H1 (cell line): Measurements from ENCODE around the gene TMUB2.

ENCODE experiments used
- ASH2L ChIP-seq: fragments of 200-600, 300-600 bp; sonication (generic); IDR thresholded peaks from one replicate; pipeline ENCODE4 v1.7.1; 2017; ENCODE audit warnings: low read length
- EGR1 ChIP-seq: IDR thresholded peaks from 2 replicates; pipeline ENCODE4 v1.6.1; 2011; ENCODE audit warnings: low read depth, low read length, borderline replicate concordance
- EP300 ChIP-seq, 2 experiments: IDR thresholded peaks; 1 replicate in 1 of 2; 2 replicates in 1 of 2; pipeline ENCODE4 v1.6.1; 2011 to 2012; ENCODE audit warnings: low read depth in 2 of 2, low read length in 2 of 2, mild to moderate bottlenecking in 2 of 2, borderline replicate concordance in 1 of 2, inconsistent platforms in 1 of 2, moderate library complexity in 1 of 2
- EZH2 ChIP-seq: fragments of 200-600 bp; sonication (generic); IDR thresholded peaks from 2 replicates; pipeline ENCODE4 v1.7.1; 2012; ENCODE audit warnings: low read depth, mild to moderate bottlenecking, moderate library complexity, low read length, inconsistent platforms; ENCODE audit not compliant: severe bottlenecking
- POLR2A ChIP-seq, 2 experiments: IDR thresholded peaks; 1 replicate in 1 of 2; 2 replicates in 1 of 2; pipeline ENCODE4 v1.6.1; 2011; ENCODE audit warnings: low read depth in 2 of 2, low read length in 2 of 2, mild to moderate bottlenecking in 2 of 2; ENCODE audit errors: control extremely low read depth in 1 of 2
- RNF2 ChIP-seq: fragments of 200-900, 300-1000 bp; sonication (generic); IDR thresholded peaks from 2 replicates; pipeline ENCODE4 v1.7.1; 2016; ENCODE audit warnings: borderline replicate concordance, low read depth, mild to moderate bottlenecking, antibody characterized with exemption, low read length; ENCODE audit not compliant: poor library complexity, severe bottlenecking; ENCODE audit errors: missing control alignments
- SP2 ChIP-seq: IDR thresholded peaks from 2 replicates; pipeline ENCODE4 v1.6.1; 2012; ENCODE audit warnings: mild to moderate bottlenecking, low read length, inconsistent platforms
- TAF1 ChIP-seq: IDR thresholded peaks from 2 replicates; pipeline ENCODE4 v1.6.1; 2011; ENCODE audit warnings: mild to moderate bottlenecking, low read depth, low read length
- TEAD4 ChIP-seq: IDR thresholded peaks from 2 replicates; pipeline ENCODE4 v1.6.1; 2012; ENCODE audit warnings: low read depth, low read length, inconsistent platforms, mixed read lengths
- YY1 ChIP-seq: IDR thresholded peaks from 2 replicates; pipeline ENCODE4 v1.6.1; 2011; ENCODE audit warnings: low read depth, mild to moderate bottlenecking, low read length
- ZNF274 ChIP-seq: IDR thresholded peaks from 2 replicates; pipeline ENCODE4 v1.7.0; 2012; ENCODE audit warnings: low read length, borderline replicate concordance; ENCODE audit errors: extremely low read depth
- TF ChIP-seq, protein P1 (sequence below), 3 experiments: IDR thresholded peaks; 1 replicate in 2 of 3; 2 replicates in 1 of 3; pipeline versions ENCODE4 v1.5.1 to v1.6.1; 2011; ENCODE audit warnings: low read length in 3 of 3, mild to moderate bottlenecking in 3 of 3, inconsistent platforms in 2 of 3, low read depth in 1 of 3, moderate library complexity in 1 of 3; ENCODE audit not compliant: insufficient read depth in 1 of 3; ENCODE audit errors: control extremely low read depth in 1 of 3

GRCh38 chr17:44213403-44214229, 26.8 kb downstream of the TMUB2 start:
- TF ChIP-seq TEAD4 (no peak), EGR1 (no peak), POLR2A (IDR thresholded peaks at IDR 0.05; ENCODE audit: control extremely low read depth in 1 of 2, low read depth in 2 of 2, low read length in 2 of 2) (peak in 1 of 2 experiments; percentile 19; a peak in 2 of 3 replicates), TAF1 (no peak), SP2 (no peak), EZH2 (no peak), ASH2L (no peak), RNF2 (no peak), YY1 (no peak), EP300 (IDR thresholded peaks at IDR 0.05; ENCODE audit: borderline replicate concordance in 1 of 2, low read depth in 2 of 2, low read length in 2 of 2) (no peak), ZNF274 (no peak)
- TF ChIP-seq, protein P1, sequence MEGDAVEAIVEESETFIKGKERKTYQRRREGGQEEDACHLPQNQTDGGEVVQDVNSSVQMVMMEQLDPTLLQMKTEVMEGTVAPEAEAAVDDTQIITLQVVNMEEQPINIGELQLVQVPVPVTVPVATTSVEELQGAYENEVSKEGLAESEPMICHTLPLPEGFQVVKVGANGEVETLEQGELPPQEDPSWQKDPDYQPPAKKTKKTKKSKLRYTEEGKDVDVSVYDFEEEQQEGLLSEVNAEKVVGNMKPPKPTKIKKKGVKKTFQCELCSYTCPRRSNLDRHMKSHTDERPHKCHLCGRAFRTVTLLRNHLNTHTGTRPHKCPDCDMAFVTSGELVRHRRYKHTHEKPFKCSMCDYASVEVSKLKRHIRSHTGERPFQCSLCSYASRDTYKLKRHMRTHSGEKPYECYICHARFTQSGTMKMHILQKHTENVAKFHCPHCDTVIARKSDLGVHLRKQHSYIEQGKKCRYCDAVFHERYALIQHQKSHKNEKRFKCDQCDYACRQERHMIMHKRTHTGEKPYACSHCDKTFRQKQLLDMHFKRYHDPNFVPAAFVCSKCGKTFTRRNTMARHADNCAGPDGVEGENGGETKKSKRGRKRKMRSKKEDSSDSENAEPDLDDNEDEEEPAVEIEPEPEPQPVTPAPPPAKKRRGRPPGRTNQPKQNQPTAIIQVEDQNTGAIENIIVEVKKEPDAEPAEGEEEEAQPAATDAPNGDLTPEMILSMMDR (IDR thresholded peaks at IDR 0.05; ENCODE audit: control extremely low read depth in 1 of 3, insufficient read depth in 1 of 3, low read depth in 1 of 3, low read length in 3 of 3): no peak
